Transverse colon (tissue), 3 donors: ENCODE results near the gene ETFDH.

Experiments used
- POLR2A ChIP-seq: fragments of 450-650 bp; IDR thresholded peaks from one replicate; pipeline ENCODE4 v1.6.1; 2016; ENCODE audit warnings: antibody characterized with exemption, mild to moderate bottlenecking, moderate library complexity
- TF ChIP-seq, protein P1 (sequence below), 5 experiments: fragments of 200-600 bp in 3 of 5; fragments of 450-650 bp in 2 of 5; sonication (generic) in 3 of 5; IDR thresholded peaks; 1 replicate in 2 of 5; 2 replicates in 3 of 5; pipeline ENCODE4 v1.5.1; 2016 to 2017; ENCODE audit warnings: antibody characterized with exemption in 5 of 5, inconsistent platforms in 3 of 5, mild to moderate bottlenecking in 2 of 5, moderate library complexity in 1 of 5

DNA sequence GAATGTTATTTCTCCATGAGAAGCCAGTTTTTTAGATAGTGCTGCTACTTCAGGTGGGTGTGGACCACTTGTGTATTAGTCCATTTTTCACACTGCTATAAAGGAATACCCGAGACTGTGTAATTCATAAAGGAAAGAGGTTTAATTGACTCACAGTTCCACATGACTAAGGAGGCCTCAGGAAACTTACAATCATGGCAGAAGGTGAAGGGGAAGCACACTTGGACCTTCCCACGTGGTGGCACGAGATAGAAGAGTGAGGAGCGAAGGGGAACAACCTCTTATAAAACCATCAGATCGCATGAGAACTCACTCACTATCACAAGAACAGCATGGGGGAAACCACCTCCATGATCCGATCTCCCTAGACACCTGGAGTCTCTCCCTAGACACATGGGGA, 54.5 kb downstream of the ETFDH start:
- TF ChIP-seq, protein P1, sequence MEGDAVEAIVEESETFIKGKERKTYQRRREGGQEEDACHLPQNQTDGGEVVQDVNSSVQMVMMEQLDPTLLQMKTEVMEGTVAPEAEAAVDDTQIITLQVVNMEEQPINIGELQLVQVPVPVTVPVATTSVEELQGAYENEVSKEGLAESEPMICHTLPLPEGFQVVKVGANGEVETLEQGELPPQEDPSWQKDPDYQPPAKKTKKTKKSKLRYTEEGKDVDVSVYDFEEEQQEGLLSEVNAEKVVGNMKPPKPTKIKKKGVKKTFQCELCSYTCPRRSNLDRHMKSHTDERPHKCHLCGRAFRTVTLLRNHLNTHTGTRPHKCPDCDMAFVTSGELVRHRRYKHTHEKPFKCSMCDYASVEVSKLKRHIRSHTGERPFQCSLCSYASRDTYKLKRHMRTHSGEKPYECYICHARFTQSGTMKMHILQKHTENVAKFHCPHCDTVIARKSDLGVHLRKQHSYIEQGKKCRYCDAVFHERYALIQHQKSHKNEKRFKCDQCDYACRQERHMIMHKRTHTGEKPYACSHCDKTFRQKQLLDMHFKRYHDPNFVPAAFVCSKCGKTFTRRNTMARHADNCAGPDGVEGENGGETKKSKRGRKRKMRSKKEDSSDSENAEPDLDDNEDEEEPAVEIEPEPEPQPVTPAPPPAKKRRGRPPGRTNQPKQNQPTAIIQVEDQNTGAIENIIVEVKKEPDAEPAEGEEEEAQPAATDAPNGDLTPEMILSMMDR (IDR thresholded peaks at IDR 0.05) = no peak
- TF ChIP-seq POLR2A = no peak
